LNCaP clone FGC (cell line): ENCODE measurements around the gene CRYBB1.

ENCODE experiments used
- DNase-seq: peaks from one replicate; pipeline ENCODE4 v3.0.0-alpha.2; 2011; ENCODE audit warnings: low read depth
- H3K4me3 ChIP-seq: 2 replicates; pipeline ENCODE4 v1.5.1; 2011; ENCODE audit warnings: mild to moderate bottlenecking, low read depth, low read length, control low read depth
- CTCF ChIP-seq: IDR thresholded peaks from 2 replicates; pipeline ENCODE4 v1.5.1; 2012; ENCODE audit warnings: mild to moderate bottlenecking; ENCODE audit not compliant: control insufficient read depth, insufficient read depth; ENCODE audit errors: extremely low read depth

Gene CRYBB1

GRCh38 chr22:26580240-26580962 is 37.4 kb downstream of the CRYBB1 start:
- no peak overlapping the region for H3K4me3 ChIP-seq
- DNase-seq: no peak
- no peak for TF ChIP-seq CTCF

- no peak for TF ChIP-seq CTCF
- no peak for DNase-seq
- no peak overlapping the region for H3K4me3 ChIP-seq
Observed at GRCh38 chr22:26579331-26579886, 38.4 kb downstream of the CRYBB1 start.

- H3K4me3 ChIP-seq: no peak overlapping the region
- no peak for TF ChIP-seq CTCF
- no peak for DNase-seq
Observed at GRCh38 chr22:26577081-26577480, 40.7 kb downstream of the CRYBB1 start.

- no peak for TF ChIP-seq CTCF
- DNase-seq: no peak
- no peak overlapping the region for H3K4me3 ChIP-seq
Observed at GRCh38 chr22:26576026-26576680, 41.7 kb downstream of the CRYBB1 start.

- DNase-seq: no peak
- TF ChIP-seq CTCF: no peak
- H3K4me3 ChIP-seq: no peak overlapping the region
Observed at GRCh38 chr22:26574001-26574723, 43.7 kb downstream of the CRYBB1 start.

- no peak for DNase-seq
- no peak overlapping the region for H3K4me3 ChIP-seq
- no peak for TF ChIP-seq CTCF
Observed at GRCh38 chr22:26573026-26573662, 44.7 kb downstream of the CRYBB1 start.
